Non-pigmented ciliary epithelial cell (primary cell): Measurements from ENCODE around the gene CDS1.
"Not testable (repeated sequence)": the region's sequence is repeated elsewhere in the genome, so short reads cannot be mapped to it uniquely, and the experiment has no call there.

Source experiments
- DNase-seq: peaks from one replicate; pipeline ENCODE4 v3.0.0-alpha.2; 2010; ENCODE audit warnings: low read depth

Gene CDS1

DNA sequence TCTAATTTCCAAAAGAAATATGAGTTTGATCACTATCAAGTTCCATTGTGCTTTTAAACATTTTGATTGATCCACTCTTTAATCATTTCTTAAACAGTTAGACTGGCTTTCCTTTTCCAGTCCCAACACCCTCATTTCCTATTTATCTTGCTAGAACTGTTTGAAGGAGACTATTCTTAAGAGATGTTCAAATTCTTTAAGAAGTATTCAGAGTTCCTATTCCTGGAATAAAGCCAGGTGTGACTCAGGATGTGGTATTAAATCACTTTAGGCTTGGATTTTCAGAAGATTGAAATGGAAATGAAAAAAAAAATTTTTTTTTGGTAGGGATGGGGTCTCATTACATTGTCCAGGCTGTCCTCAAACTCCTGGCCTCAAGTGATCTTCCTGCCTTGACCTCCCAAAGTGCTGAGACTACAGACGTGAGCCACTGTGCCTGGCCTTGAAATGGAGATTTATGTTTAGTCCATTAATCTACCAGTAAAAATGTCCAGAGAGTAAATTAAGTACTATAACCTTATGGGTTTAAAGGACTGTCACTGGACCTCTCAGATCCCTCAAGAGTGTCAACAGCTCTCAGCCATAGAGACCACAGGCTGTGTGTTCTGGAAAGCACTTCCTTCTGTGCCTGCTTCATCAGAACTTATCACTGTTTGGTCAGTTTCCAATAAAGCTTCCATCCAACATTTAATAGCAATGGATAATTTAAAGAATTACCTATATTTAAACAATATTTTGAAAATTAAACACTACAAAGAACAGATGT lies 90.7 kb downstream of the CDS1 start:
- peak; percentile 77 for DNase-seq

DNA sequence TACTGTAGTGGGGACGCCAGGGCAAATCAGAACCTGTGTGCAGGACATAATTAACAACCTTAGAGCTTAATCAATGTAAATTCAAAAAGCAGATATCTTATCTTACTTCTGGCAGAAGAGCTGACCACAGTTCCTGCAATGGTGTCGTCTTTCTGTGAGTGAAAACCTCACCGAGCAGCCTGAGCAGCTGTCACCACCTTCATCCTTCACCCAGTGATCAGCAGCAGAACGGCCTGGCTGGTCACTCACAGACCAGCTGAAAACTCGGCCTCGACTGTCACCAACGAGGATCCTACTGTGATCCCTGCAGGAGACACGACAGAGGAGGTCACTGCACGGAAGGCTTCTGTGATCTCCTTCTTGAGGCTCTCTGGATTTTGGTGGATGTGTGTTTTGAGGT lies 94.2 kb downstream of the CDS1 start:
- DNase-seq = no peak

DNA sequence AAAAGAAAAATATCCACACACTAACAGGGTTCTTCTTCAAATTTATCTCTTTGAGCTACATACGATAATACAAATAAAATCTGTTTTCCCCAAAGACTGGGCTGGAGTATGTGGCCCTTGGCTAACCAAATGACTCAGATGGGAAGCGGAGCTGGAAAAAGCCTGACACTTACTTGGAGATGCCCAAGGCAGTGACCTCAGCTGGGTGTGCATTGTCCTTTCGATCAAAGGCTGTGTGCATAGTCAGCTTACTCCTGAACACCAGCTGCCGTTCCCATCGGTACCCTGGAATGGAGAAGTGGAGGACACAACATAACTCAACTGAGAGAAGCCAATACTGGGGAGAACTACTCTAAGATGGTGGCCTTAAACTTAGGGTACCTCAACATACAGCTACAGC lies 95.1 kb downstream of the CDS1 start:
- DNase-seq = no peak

GRCh38 chr4:84678976-84679744 lies 96.2 kb downstream of the CDS1 start:
- DNase-seq = no peak

DNA sequence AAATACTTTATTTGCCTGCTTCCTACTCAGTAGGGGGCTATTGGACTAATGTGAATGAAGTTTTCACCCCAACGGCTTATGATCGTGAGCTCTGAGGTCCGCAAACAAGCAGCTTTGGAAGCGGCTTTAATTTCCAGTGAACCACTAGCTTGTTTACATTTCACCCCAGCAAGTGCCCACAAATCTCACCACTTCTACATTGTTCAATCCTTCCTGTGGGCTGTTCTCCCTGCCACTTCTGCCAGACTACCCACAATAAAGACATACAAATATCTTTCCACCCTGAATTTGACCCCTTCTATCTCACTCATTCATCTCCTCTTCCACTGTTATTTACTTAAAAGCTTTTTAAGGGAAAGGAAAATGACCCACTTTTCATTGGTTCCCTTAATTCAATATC lies 98.0 kb downstream of the CDS1 start:
- no peak for DNase-seq

- peak; percentile 57 for DNase-seq
Observed at GRCh38 chr4:84681486-84682274, 98.8 kb downstream of the CDS1 start.

DNA sequence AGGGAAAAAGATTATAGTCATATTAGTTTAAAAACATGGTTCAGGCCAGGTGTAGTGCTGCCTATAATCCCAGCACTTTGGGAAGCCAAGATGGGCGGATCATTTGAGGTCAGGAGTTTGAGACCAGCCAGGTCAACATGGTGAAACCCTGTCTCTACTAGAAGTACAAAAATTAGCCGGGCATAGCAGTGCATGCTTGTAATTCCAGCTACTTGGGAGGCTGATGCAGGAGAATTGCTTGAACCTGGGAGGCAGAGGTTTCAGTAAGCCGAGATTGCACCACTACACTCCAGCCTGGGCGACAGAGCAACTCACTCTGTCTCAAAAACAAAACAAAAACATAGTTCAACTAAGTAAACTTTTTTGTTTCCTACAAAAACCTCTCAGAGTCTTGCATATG lies 99.7 kb downstream of the CDS1 start:
- DNase-seq = not testable (repeated sequence)

DNA sequence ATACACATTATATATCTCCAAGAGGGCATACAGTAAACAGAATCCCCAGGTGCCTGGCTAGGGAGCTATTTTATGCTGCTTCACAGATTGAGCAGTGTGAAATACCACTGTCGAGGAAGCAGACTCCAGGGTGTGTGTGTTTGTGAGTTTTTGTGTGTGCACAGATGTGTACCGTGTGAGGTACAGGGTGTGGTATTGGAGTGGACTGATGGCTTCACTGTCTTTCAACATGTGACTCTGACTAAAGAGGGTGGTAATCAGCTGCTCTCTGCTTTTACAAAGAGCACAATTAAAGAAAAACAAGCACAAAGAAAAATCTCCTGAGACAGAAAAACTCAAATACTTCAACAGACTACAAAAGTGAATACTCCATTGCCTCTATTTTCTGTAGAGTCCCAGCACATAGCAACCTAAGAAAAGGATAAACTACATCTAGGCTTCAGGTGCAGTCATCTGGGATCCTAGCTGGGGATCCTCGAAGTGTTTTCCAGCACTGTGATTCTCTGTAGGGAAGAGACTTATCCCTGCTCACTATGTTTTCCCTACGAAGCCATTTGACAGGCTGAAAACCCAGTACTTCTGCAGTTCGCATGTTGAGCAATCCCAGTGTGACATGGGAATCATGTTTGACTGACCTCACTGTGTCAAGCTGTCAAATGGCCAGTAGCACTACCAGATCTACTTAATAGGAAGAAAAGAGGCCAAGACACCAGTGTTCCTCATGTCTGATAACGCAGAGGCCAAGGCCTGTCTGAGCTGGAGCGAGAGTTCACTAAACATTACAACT lies 100.3 kb downstream of the CDS1 start:
- DNase-seq = no peak

DNA sequence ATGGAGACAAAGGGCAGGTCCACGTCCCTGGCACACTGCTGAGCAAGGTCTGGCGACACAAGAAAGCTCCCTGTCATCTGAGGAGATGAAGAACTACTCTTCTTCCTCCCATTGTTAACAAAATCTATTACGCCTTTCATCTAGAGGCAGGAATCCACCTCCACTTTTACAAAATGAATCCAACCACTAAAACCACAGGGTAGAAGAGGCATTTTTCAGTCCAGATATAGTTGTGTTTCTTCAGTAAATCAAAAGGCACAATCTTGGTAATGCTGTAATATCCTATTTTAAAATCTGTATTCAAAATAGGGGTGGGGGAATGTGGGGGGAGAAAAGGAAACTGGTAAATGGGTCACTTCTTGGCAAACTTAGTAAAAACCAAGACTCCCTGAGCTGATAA lies 101.4 kb downstream of the CDS1 start:
- no peak for DNase-seq

DNA sequence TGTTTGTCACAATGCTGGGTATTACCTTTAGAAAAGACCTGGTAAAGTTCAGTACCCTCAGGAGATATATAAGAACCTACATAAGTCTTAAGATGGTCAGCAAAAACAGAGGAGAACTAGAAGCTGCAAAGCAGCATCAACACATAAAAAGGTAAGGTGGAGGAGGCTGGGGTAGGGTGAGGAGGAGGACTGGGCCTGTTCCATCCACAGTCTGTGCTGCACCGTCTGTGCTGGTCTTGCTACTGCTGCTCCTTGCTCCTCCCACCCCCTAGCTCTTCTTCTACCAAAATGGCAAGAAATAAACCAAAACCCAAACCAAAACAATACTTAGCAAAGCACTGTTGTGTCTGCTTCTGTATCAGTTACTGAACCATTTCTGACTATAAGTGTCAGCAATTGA lies 102.2 kb downstream of the CDS1 start:
- no peak for DNase-seq

DNA sequence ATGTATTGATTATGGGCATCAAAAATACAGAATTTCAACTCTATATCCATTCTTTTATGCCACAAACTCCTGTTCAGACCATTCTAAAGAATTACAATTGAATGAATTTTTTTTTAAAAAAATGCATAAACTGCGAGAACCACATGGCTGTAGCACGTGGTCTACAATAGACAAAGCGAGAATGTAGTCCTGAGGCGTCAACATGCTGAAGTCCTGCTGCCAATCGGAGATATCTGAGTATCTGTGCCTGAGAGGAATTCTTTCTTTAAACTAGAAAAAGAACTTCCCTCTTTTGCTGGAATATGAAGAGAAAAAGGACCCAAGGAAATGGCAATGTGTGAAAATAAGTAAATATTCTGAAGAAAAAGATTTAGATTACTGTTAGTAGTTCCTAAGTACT lies 105.7 kb downstream of the CDS1 start:
- DNase-seq = no peak

- DNase-seq = no peak
Observed at GRCh38 chr4:84689197-84689596, 106.3 kb downstream of the CDS1 start.

DNA sequence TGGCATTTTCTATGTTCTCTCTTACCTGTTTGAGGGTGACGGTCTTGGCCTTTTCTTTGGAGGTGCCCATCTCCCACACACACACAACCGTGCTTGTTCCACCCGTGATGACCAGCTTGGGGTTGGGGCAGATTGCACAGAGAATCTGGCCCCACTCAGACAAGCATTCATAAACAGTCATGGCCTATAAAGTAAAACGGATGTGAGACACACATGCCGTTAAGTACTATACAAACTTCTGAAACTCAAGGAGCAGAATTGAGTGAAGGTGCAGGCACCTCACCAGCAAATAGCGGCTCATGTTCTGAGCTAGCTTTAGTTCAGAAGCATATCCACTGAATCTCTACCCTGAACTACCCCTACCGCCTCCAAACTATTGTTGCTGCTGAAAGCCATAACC lies 107.6 kb downstream of the CDS1 start:
- no peak for DNase-seq

DNA sequence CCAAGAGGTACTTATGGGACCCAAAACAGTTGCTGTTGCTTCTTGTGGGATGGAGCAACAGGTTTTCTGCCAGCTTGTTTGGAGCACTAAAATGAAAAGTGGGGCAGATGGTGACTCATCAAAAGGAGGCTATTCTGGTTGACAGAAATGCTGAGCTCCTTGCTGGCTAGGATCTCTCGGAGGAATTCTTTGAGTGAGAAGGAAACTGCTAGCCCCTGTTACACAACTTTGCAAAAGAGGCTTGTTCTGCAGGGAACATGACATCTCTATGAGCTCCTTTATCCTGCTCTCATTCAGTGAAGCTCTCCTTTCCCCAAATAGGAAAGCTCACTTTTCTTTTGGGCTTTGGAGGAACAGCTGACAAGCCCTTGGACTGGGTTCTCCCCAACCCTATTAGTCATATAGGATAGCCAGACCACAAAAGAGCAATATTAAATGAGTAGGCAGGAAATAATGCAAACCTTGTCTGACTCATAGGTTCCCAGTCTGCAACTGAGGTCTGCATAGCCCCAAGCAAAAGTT lies 108.3 kb downstream of the CDS1 start:
- DNase-seq = peak; percentile 84

GRCh38 chr4:84691800-84692199 lies 108.9 kb downstream of the CDS1 start:
- no peak for DNase-seq

DNA sequence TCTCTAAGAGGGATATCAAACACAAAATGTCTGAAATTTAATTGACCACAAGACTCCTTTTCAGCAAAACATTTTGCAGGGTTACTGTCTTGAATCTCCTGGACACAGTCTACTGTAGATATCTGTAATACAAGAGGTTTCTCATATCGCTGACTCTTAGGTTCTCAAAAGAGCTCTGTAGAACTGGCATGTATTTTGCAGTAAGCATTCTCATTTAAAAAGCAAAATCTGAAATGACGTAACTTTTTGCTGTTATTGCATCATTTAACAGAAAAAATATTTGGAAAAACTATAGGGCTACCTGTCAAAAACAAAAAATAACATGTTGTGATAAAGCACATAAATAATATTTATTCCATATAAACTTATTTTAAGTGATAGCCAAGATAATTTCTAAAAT lies 114.2 kb downstream of the CDS1 start:
- DNase-seq = no peak

DNA sequence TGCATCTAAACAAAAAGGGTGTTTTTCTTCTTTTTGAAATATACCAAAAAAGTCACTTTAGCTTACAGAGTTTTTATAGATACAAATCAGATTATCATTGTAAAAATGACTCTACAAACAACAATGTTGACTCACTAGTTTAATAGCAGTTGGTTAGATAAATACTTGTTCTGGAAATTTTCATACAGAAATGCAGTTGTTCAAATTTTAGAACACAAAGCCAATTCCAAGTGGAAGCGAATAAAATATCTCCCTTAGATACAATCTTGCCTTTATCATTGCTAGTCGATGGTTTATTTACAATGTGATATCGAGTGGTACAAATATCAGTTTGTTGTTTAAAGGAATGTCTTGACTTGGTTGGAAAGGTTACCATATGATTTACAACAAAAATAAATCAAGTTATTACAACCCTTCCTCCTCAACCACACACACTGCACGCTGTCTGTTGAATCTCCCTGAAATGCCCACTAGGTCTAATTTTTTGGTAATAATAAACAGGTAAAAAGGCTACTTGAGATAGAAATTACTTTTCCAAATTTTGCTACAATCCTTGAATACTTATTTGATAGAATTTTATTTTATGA lies 114.8 kb downstream of the CDS1 start:
- no peak for DNase-seq

- no peak for DNase-seq
Observed at GRCh38 chr4:84699001-84699671, 116.2 kb downstream of the CDS1 start.
